ENCODE measurements around the gene AS3MT. TPM values are rescaled to one million over a fixed set of nuclear protein-coding genes. Genes with fewer than 3 reads are reported as not detected.

AS3MT gene
- total RNA-seq, 1 experiment from 2014 or later = 9.3 TPM

- peaks cover 11% of the 10 kb centered on the region for H3K4me1 Mint-ChIP-seq
- H3K36me3 Mint-ChIP-seq = no peaks in the 10 kb centered on the region
- no peak for TF ChIP-seq IRF2 (CRISPR knock-in tag; IDR thresholded peaks at IDR 0.05; ENCODE audit: borderline replicate concordance, low read depth)
- TF ChIP-seq PREB (CRISPR knock-in tag; IDR thresholded peaks at IDR 0.05; ENCODE audit: borderline replicate concordance) = no peak
- no peak for TF ChIP-seq NFYB (CRISPR knock-in tag; conservative IDR thresholded peaks at IDR 0.05; ENCODE audit: low read depth)
- TF ChIP-seq ERG (CRISPR knock-in tag; IDR thresholded peaks at IDR 0.05) = no peak
- TF ChIP-seq CREM (CRISPR knock-in tag; IDR thresholded peaks at IDR 0.05) = no peak
- no peak for TF ChIP-seq ESRRA (CRISPR knock-in tag; IDR thresholded peaks at IDR 0.05; ENCODE audit: borderline replicate concordance)
- H3K27me3 Mint-ChIP-seq (ENCODE audit: low read depth) = no peaks in the 10 kb centered on the region
- ATAC-seq = no peak
- CTCF ChIA-PET = interaction anchor here (0.7 kb wide), 1 partner anchor 24 kb away, joined by 3 read pairs; the partner anchor contains the start of gene CNNM2
- no peaks in the 10 kb centered on the region for H3K9me3 Mint-ChIP-seq
- H3K4me3 Mint-ChIP-seq = no peak overlapping the region
- POLR2A ChIA-PET = no interaction called here
- no peak for DNase-seq (ENCODE audit: low spot score)
- peak overlapping the region; percentile 7; the same call in 1 of the 2 replicates for H3K27ac Mint-ChIP-seq
These were observed 72.1 kb downstream of the AS3MT start for GRCh38 chr10:102941401-102941800.

- peak; percentile 52; the same call in 1 of the 2 replicates for ATAC-seq
These were observed 76.2 kb downstream of the AS3MT start for GRCh38 chr10:102945449-102945848.

GRCh38 chr10:102945962-102946361 lies 76.7 kb downstream of the AS3MT start:
- TF ChIP-seq ZNF232 (CRISPR knock-in tag; IDR thresholded peaks at IDR 0.05) (no peak), RORB (CRISPR knock-in tag; IDR thresholded peaks at IDR 0.05) (no peak), CREB1 (CRISPR knock-in tag; IDR thresholded peaks at IDR 0.05) (no peak), ZNF317 (CRISPR knock-in tag; IDR thresholded peaks at IDR 0.05; ENCODE audit: borderline replicate concordance, low read depth) (no peak), TEAD1 (CRISPR knock-in tag; IDR thresholded peaks at IDR 0.05) (no peak), SMAD3 (CRISPR knock-in tag; IDR thresholded peaks at IDR 0.05; ENCODE audit: borderline replicate concordance) (no peak), FOXK1 (CRISPR knock-in tag; IDR thresholded peaks at IDR 0.05) (no peak), SMAD4 (CRISPR knock-in tag; IDR thresholded peaks at IDR 0.05) (no peak), PREB (CRISPR knock-in tag; IDR thresholded peaks at IDR 0.05; ENCODE audit: borderline replicate concordance) (no peak), CDX4 (CRISPR knock-in tag; IDR thresholded peaks at IDR 0.05; ENCODE audit: borderline replicate concordance) (no peak), ATF2 (CRISPR knock-in tag; IDR thresholded peaks at IDR 0.05; ENCODE audit: borderline replicate concordance, low read depth) (no peak), TEAD4 (CRISPR knock-in tag; IDR thresholded peaks at IDR 0.05) (no peak), JAZF1 (CRISPR knock-in tag; IDR thresholded peaks at IDR 0.05) (no peak)
- Mint-ChIP-seq H3K36me3 (no peaks in the 10 kb centered on the region), H3K27me3 (ENCODE audit: low read depth) (no peaks in the 10 kb centered on the region), H3K9me3 (no peaks in the 10 kb centered on the region), H3K4me3 (no peak overlapping the region), H3K27ac (peak overlapping the region; percentile 57), H3K4me1 (peaks cover 11% of the 10 kb centered on the region)
- CTCF ChIA-PET = interaction anchor here (1.0 to 1.3 kb wide), 5 partner anchors 28 to 298 kb away, joined by 3 to 4 read pairs (median 3); partner anchors contain the start of gene CNNM2
- ATAC-seq (no peak), DNase-seq (ENCODE audit: low spot score) (no peak)
- POLR2A ChIA-PET = no interaction called here

More at GRCh38 chr10:102945449-102945848, 76.2 kb downstream of the AS3MT start:
- Mint-ChIP-seq H3K9me3 (no peaks in the 10 kb centered on the region), H3K27me3 (ENCODE audit: low read depth) (no peaks in the 10 kb centered on the region), H3K4me3 (no peak overlapping the region), H3K27ac (peak overlapping the region; percentile 57), H3K4me1 (peaks cover 11% of the 10 kb centered on the region), H3K36me3 (no peaks in the 10 kb centered on the region)
- TF ChIP-seq ZNF232 (CRISPR knock-in tag; IDR thresholded peaks at IDR 0.05) = no peak
- TF ChIP-seq NFE2L1 (CRISPR knock-in tag; IDR thresholded peaks at IDR 0.05) = no peak
- no peak for TF ChIP-seq NR2C2 (CRISPR knock-in tag; IDR thresholded peaks at IDR 0.05)
- TF ChIP-seq EMX1 (CRISPR knock-in tag; IDR thresholded peaks at IDR 0.05) = no peak
- TF ChIP-seq ZNF423 (CRISPR knock-in tag; IDR thresholded peaks at IDR 0.05) = no peak
- CTCF ChIA-PET = interaction anchor here (0.5 to 1.3 kb wide), 6 partner anchors 13 to 299 kb away, joined by 3 to 5 read pairs (median 3); partner anchors contain the start of gene CNNM2
- POLR2A ChIA-PET = no interaction called here
- no peak for DNase-seq (ENCODE audit: low spot score)

Data from WTC11 (cell line).